Fibroblast of lung (primary cell): ENCODE data around the gene CDKN3.
A peak's percentile ranks its signal among the peaks of the same experiment; 100 is the strongest.

Source experiments
- EZH2 ChIP-seq: IDR thresholded peaks from 2 replicates; pipeline ENCODE4 v1.5.1; 2012; ENCODE audit warnings: low read length, control low read depth, mild to moderate bottlenecking; ENCODE audit errors: missing control alignments
- TF ChIP-seq, protein P1 (sequence below), 2 donors: IDR thresholded peaks in 1 of 2; conservative IDR thresholded peaks in 1 of 2; 1 replicate in 1 of 2; 2 replicates in 1 of 2; pipeline ENCODE4 v1.5.1; 2011 to 2012; ENCODE audit warnings: low read length in 2 of 2, control low read depth in 1 of 2, inconsistent platforms in 1 of 2, low read depth in 1 of 2, mild to moderate bottlenecking in 1 of 2

DNA sequence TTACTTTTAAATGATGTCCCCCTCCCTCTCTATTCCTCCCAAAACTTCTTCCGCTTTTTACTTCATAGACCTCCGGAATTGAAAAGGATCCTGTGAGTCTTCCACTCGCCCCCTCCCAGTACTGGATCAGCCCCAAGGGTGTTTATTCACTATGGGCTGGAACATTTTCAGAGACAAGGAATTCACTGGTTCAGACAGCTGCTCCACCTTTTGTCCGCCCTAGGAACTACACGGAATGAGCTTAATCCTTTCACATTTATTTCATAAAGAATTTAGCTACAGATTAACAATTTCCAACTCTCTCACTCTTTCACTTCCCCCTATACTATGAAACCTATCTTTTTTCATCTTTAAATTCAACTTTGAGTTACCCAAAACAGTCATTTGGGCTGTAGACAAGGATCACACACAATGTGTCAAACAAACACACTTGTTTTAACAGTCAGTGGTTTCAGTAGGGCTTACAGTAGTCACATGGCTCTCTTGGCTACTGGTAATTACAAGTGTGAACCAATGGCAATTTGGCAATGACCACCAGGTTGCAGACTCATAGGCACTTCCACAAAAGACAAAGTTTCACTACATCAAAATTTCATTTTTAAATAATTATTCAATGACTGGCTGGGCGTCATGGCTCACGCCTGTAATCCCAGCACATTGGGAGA is 23.8 kb downstream of the CDKN3 start:
- TF ChIP-seq, protein P1, sequence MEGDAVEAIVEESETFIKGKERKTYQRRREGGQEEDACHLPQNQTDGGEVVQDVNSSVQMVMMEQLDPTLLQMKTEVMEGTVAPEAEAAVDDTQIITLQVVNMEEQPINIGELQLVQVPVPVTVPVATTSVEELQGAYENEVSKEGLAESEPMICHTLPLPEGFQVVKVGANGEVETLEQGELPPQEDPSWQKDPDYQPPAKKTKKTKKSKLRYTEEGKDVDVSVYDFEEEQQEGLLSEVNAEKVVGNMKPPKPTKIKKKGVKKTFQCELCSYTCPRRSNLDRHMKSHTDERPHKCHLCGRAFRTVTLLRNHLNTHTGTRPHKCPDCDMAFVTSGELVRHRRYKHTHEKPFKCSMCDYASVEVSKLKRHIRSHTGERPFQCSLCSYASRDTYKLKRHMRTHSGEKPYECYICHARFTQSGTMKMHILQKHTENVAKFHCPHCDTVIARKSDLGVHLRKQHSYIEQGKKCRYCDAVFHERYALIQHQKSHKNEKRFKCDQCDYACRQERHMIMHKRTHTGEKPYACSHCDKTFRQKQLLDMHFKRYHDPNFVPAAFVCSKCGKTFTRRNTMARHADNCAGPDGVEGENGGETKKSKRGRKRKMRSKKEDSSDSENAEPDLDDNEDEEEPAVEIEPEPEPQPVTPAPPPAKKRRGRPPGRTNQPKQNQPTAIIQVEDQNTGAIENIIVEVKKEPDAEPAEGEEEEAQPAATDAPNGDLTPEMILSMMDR (conservative IDR thresholded peaks at IDR 0.05 in 1 of 2, IDR thresholded peaks at IDR 0.05 in 1 of 2; ENCODE audit: low read depth in 1 of 2, low read length in 2 of 2), result peak; percentile 73 to 82
- no peak for TF ChIP-seq EZH2
